DND-41 (cell line): Measurements from ENCODE around the gene FCRL6.
A peak's percentile ranks its signal among the peaks of the same experiment; 100 is the strongest.

Source experiments
- ATAC-seq: fragments of 200-7000 bp; cut with Tn5 transposase; 3 replicates; pipeline ENCODE4 v1.9.1; 2021; ENCODE audit warnings: low read depth; ENCODE audit not compliant: insufficient read depth
- DNase-seq: peaks from one replicate; pipeline ENCODE4 v3.0.0-alpha.2; 2020
- H2AFZ ChIP-seq: 2 replicates; pipeline ENCODE4 v1.6.0; 2012; ENCODE audit warnings: low read depth, low read length
- H3K27ac ChIP-seq: 2 replicates; pipeline ENCODE4 v1.5.1; 2012; ENCODE audit warnings: low read length, inconsistent platforms
- H3K27me3 ChIP-seq: fragments of 200-600 bp; sonication (generic); 2 replicates; pipeline ENCODE4 v1.6.0; 2012; ENCODE audit warnings: low read length, mild to moderate bottlenecking, inconsistent platforms; ENCODE audit not compliant: insufficient read depth, poor library complexity
- H3K36me3 ChIP-seq: 2 replicates; pipeline ENCODE4 v1.5.1; 2012; ENCODE audit warnings: low read length, inconsistent platforms; ENCODE audit not compliant: insufficient read depth
- H3K4me1 ChIP-seq: 2 replicates; pipeline ENCODE4 v1.5.1; 2012; ENCODE audit warnings: mild to moderate bottlenecking, low read length; ENCODE audit not compliant: insufficient read depth
- H3K4me2 ChIP-seq: 2 replicates; pipeline ENCODE4 v1.6.0; 2012; ENCODE audit warnings: mild to moderate bottlenecking, moderate library complexity, low read length, inconsistent platforms; ENCODE audit not compliant: insufficient read depth
- H3K4me3 ChIP-seq, 2 experiments: fragments of 200-600 bp in 1 of 2; shearing (Covaris generic) in 1 of 2; 2 replicates each; pipeline ENCODE4 v1.5.1; 2012 to 2016; ENCODE audit warnings: inconsistent platforms in 2 of 2, low read length in 2 of 2, mild to moderate bottlenecking in 2 of 2, low read depth in 1 of 2, moderate library complexity in 1 of 2
- H3K79me2 ChIP-seq: 2 replicates; pipeline ENCODE4 v1.6.0; 2012; ENCODE audit warnings: low read length, inconsistent platforms; ENCODE audit not compliant: insufficient read depth
- H3K9ac ChIP-seq: 2 replicates; pipeline ENCODE4 v1.6.0; 2012; ENCODE audit warnings: low read depth, mild to moderate bottlenecking, inconsistent platforms, low read length, moderate library complexity
- H3K9me3 ChIP-seq: 2 replicates; pipeline ENCODE4 v1.5.1; 2012; ENCODE audit warnings: low read length, moderate library complexity, mild to moderate bottlenecking, inconsistent platforms; ENCODE audit not compliant: insufficient read depth, severe bottlenecking
- H4K20me1 ChIP-seq: 2 replicates; pipeline ENCODE4 v1.6.0; 2012; ENCODE audit warnings: low read length; ENCODE audit not compliant: insufficient read depth
- EZH2 ChIP-seq: IDR thresholded peaks from 3 replicates; pipeline ENCODE4 v1.6.1; 2012; ENCODE audit warnings: borderline replicate concordance, low read depth, mild to moderate bottlenecking, moderate library complexity, low read length, inconsistent platforms; ENCODE audit not compliant: severe bottlenecking
- TF ChIP-seq, protein P1 (sequence below): IDR thresholded peaks from 2 replicates; pipeline ENCODE4 v1.5.1; 2012; ENCODE audit warnings: borderline replicate concordance, low read length, moderate library complexity, mild to moderate bottlenecking; ENCODE audit not compliant: poor library complexity, severe bottlenecking; ENCODE audit errors: extremely low read depth

Gene FCRL6

GRCh38 chr1:159835356-159835755 is 33.2 kb downstream of the FCRL6 start:
- Histone ChIP-seq H3K27ac (no peak overlapping the region), H3K9me3 (no peaks in the 10 kb centered on the region), H3K27me3 (no peaks in the 10 kb centered on the region), H2AFZ (no peak overlapping the region), H3K36me3 (no peaks in the 10 kb centered on the region), H3K4me1 (no peaks in the 10 kb centered on the region), H4K20me1 (no peaks in the 10 kb centered on the region), H3K4me3 (no peak overlapping the region), H3K9ac (no peak overlapping the region), H3K79me2 (no peaks in the 10 kb centered on the region), H3K4me2 (no peak overlapping the region)
- no peak for TF ChIP-seq EZH2
- TF ChIP-seq, protein P1, sequence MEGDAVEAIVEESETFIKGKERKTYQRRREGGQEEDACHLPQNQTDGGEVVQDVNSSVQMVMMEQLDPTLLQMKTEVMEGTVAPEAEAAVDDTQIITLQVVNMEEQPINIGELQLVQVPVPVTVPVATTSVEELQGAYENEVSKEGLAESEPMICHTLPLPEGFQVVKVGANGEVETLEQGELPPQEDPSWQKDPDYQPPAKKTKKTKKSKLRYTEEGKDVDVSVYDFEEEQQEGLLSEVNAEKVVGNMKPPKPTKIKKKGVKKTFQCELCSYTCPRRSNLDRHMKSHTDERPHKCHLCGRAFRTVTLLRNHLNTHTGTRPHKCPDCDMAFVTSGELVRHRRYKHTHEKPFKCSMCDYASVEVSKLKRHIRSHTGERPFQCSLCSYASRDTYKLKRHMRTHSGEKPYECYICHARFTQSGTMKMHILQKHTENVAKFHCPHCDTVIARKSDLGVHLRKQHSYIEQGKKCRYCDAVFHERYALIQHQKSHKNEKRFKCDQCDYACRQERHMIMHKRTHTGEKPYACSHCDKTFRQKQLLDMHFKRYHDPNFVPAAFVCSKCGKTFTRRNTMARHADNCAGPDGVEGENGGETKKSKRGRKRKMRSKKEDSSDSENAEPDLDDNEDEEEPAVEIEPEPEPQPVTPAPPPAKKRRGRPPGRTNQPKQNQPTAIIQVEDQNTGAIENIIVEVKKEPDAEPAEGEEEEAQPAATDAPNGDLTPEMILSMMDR = no peak
- DNase-seq = no peak
- no peak for ATAC-seq

- Histone ChIP-seq H3K9ac (no peak overlapping the region), H3K27ac (no peak overlapping the region), H3K79me2 (no peaks in the 10 kb centered on the region), H2AFZ (no peak overlapping the region), H3K27me3 (no peaks in the 10 kb centered on the region), H4K20me1 (no peaks in the 10 kb centered on the region), H3K4me1 (no peaks in the 10 kb centered on the region), H3K4me2 (no peak overlapping the region), H3K36me3 (no peaks in the 10 kb centered on the region), H3K9me3 (no peaks in the 10 kb centered on the region), H3K4me3 (no peak overlapping the region)
- DNase-seq = no peak
- TF ChIP-seq EZH2 = no peak
- TF ChIP-seq, protein P1 = peak; percentile 27
- no peak for ATAC-seq
Measured at GRCh38 chr1:159835862-159836525, 33.8 kb downstream of the FCRL6 start.

- no peaks in the 10 kb centered on the region for H3K9me3 ChIP-seq
- DNase-seq = no peak
- no peak overlapping the region for H3K9ac ChIP-seq
- H3K4me2 ChIP-seq = no peak overlapping the region
- H2AFZ ChIP-seq = no peak overlapping the region
- H4K20me1 ChIP-seq = no peaks in the 10 kb centered on the region
- no peaks in the 10 kb centered on the region for H3K27me3 ChIP-seq
- no peaks in the 10 kb centered on the region for H3K79me2 ChIP-seq
- H3K27ac ChIP-seq = no peak overlapping the region
- no peak overlapping the region for H3K4me3 ChIP-seq
- H3K4me1 ChIP-seq = no peaks in the 10 kb centered on the region
- TF ChIP-seq, protein P1 = no peak
- no peak for TF ChIP-seq EZH2
- no peak for ATAC-seq
- H3K36me3 ChIP-seq = no peaks in the 10 kb centered on the region
Measured at GRCh38 chr1:159838715-159839114, 36.6 kb downstream of the FCRL6 start.
